ENCODE measurements around the gene TRIO. TPM values are rescaled to one million over a fixed set of nuclear protein-coding genes. Genes with fewer than 3 reads are reported as not detected.

TRIO gene
- total RNA-seq, 1 experiment from 2014 or later, result 68.4 TPM

- Histone ChIP-seq H3K9me3 (ENCODE audit: control insufficient read depth in 1 of 2, insufficient read depth in 1 of 2, low read depth in 1 of 2, low read length in 2 of 2) (no peaks in the 10 kb centered on the region), H3K4me1 (ENCODE audit: control insufficient read depth in 1 of 2, insufficient read depth in 2 of 2, low read length in 2 of 2) (no peaks in the 10 kb centered on the region), H2AFZ (ENCODE audit: low read depth, low read length, poor library complexity, severe bottlenecking) (no peak overlapping the region), H3K9me2 (ENCODE audit: insufficient read depth) (no peaks in the 10 kb centered on the region), H3K4me2 (ENCODE audit: low read length) (no peak overlapping the region), H3K4me3 (replicated peaks in 1 of 2; ENCODE audit: low read depth in 1 of 2, low read length in 2 of 2) (no peak overlapping the region), H3K9ac (ENCODE audit: low read length) (no peak overlapping the region), H3K27me3 (ENCODE audit: insufficient read depth, low read length) (no peaks in the 10 kb centered on the region), H3K27ac (ENCODE audit: low read depth, low read length) (no peak overlapping the region), H3K36me3 (ENCODE audit: control insufficient read depth in 1 of 2, insufficient read depth in 2 of 2, low read length in 2 of 2) (peaks cover 17 to 45% of the 10 kb centered on the region in 2 experiments; a peak in 3 of 4 replicates), H4K20me1 (ENCODE audit: insufficient read depth) (no peaks in the 10 kb centered on the region), H3K79me2 (ENCODE audit: insufficient read depth, low read length) (no peaks in the 10 kb centered on the region)
- ATAC-seq (no peak), DNase-seq (ENCODE audit: low read depth, low spot score) (no peak)
- no TSS peak for BruUV-seq (replicated peaks)
- RAD21 ChIA-PET (ENCODE audit: low non-redundant PET in 1 of 2, low total read pairs in 2 of 2, uncharacterized antibody in 2 of 2, unreplicated experiment in 2 of 2), result no interaction called here
- intact Hi-C loops (cut with micrococcal nuclease), result no loop called here
- POLR2A ChIA-PET, result no interaction called here
- no peak for TF ChIP-seq REST (IDR thresholded peaks at IDR 0.05; ENCODE audit: low read depth)
- TF ChIP-seq EGR1 (IDR thresholded peaks at IDR 0.05; ENCODE audit: low read depth), result no peak
- TF ChIP-seq SIN3A (IDR thresholded peaks at IDR 0.05; ENCODE audit: low read depth), result no peak
- TF ChIP-seq RAD21 (IDR thresholded peaks at IDR 0.05; ENCODE audit: low read depth), result no peak
- CTCF ChIA-PET, result no interaction called here
Observed at GRCh38 chr5:14385019-14385418, 241.9 kb downstream of the TRIO start.

DNA sequence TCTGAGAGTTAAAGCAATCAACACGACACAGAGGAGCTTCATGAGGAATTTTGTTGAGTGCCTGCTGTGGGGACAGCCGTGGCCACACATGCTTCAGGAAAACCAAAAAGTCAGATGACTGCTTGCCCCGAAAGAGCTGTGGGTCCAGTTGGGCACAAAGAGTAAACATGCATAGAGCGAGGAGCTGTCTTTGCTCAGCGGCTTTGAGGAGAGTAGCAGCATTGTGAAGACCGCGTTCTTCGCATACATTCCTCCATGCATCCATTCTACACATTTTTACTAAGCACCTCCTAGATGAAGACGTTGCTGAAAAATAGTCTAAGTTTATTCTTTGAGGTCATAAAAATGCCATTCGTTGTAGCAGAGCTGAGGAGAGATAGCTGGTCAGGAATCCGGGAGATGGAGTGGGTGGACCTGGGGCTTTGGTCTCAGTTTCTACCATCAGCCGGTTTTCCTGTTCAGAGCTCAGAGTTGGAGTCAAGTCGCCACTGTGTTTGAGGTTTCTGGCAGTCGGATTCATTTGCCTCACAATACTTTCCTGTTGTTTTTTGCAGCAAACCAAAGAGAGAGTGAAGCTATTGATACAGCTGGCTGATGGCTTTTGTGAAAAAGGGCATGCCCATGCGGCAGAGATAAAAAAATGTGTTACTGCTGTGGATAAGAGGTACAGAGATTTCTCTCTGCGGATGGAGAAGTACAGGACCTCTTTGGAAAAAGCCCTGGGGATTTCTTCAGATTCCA, 243.9 kb downstream of the TRIO start:
- H3K79me2 ChIP-seq (ENCODE audit: insufficient read depth, low read length), result no peaks in the 10 kb centered on the region
- no peak for TF ChIP-seq ELF1 (IDR thresholded peaks at IDR 0.05; ENCODE audit: borderline replicate concordance, low read depth)
- no peak for TF ChIP-seq YY1 (IDR thresholded peaks at IDR 0.05; ENCODE audit: extremely low read depth, insufficient replicate concordance, low read depth, low read length)
- TF ChIP-seq EGR1 (IDR thresholded peaks at IDR 0.05; ENCODE audit: low read depth), result no peak
- no peak for TF ChIP-seq REST (IDR thresholded peaks at IDR 0.05; ENCODE audit: low read depth)
- TF ChIP-seq MAX (IDR thresholded peaks at IDR 0.05), result no peak
- no peak for TF ChIP-seq TCF7L2 (IDR thresholded peaks at IDR 0.05; ENCODE audit: borderline replicate concordance, extremely low read depth, insufficient read depth, insufficient read length)
- no peak for TF ChIP-seq CEBPB (IDR thresholded peaks at IDR 0.05; ENCODE audit: low read depth)
- TF ChIP-seq EZH2phosphoT487 (IDR thresholded peaks at IDR 0.05; ENCODE audit: borderline replicate concordance), result no peak

More for the DNA sequence above, 243.9 kb downstream of the TRIO start:
- Histone ChIP-seq H3K4me1 (ENCODE audit: control insufficient read depth in 1 of 2, insufficient read depth in 2 of 2, low read length in 2 of 2) (no peaks in the 10 kb centered on the region), H3K4me3 (replicated peaks in 1 of 2; ENCODE audit: low read depth in 1 of 2, low read length in 2 of 2) (no peak overlapping the region), H3K4me2 (ENCODE audit: low read length) (no peak overlapping the region), H3K9me2 (ENCODE audit: insufficient read depth) (no peaks in the 10 kb centered on the region), H3K9ac (ENCODE audit: low read length) (no peak overlapping the region), H3K9me3 (ENCODE audit: control insufficient read depth in 1 of 2, insufficient read depth in 1 of 2, low read depth in 1 of 2, low read length in 2 of 2) (no peaks in the 10 kb centered on the region), H4K20me1 (ENCODE audit: insufficient read depth) (no peaks in the 10 kb centered on the region), H2AFZ (ENCODE audit: low read depth, low read length, poor library complexity, severe bottlenecking) (no peak overlapping the region), H3K27me3 (ENCODE audit: insufficient read depth, low read length) (no peaks in the 10 kb centered on the region), H3K27ac (ENCODE audit: low read depth, low read length) (no peak overlapping the region), H3K36me3 (ENCODE audit: control insufficient read depth in 1 of 2, insufficient read depth in 2 of 2, low read length in 2 of 2) (peaks cover 21 to 49% of the 10 kb centered on the region in 2 experiments)
- CTCF ChIA-PET, result interaction anchor here (1.1 to 1.3 kb wide), 3 partner anchors 13 to 261 kb away, joined by 3 to 4 read pairs (median 3); no protein-coding TSS in a partner anchor
- POLR2A ChIA-PET, result no interaction called here
- no peak for DNase-seq (ENCODE audit: low read depth, low spot score)
- no TSS peak for BruUV-seq (replicated peaks)
- ATAC-seq, result no peak
- intact Hi-C loops (cut with micrococcal nuclease), result no loop called here
- RAD21 ChIA-PET (ENCODE audit: low non-redundant PET in 1 of 2, low total read pairs in 2 of 2, uncharacterized antibody in 2 of 2, unreplicated experiment in 2 of 2), result no interaction called here

Data from HCT116 (cell line).